ENCODE data around the gene CHIA.

The CHIA gene

DNA sequence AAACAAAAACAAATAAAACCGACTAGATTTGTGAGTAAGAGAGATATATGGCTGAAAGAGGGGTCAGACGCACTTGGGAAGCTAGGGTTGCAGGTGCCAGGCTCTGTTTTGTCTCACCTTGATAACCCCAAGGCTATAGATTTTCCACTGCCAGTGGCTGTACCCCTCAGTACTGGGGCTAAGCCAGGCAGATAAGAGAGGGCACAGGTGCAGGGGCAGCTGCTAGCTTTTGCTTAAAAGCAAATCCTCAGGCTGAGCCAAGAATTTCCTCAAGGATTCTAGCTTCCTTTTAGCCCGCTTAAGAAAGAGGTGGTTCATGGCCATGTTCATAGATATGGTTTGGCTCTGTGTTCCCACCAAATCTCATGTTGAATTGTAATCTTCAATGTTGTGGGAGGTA lies 79.0 kb downstream of the CHIA start:
- no peak for DNase-seq
